HG02678 (cell line): ENCODE measurements around the gene EDC4.

ENCODE experiments used
- ATAC-seq: cut with Tn5 transposase; IDR thresholded peaks from one replicate; pipeline ENCODE4 v1.9.1; 2021; ENCODE audit warnings: mild to moderate bottlenecking, moderate library complexity; ENCODE audit not compliant: unreplicated experiment

The EDC4 gene

DNA sequence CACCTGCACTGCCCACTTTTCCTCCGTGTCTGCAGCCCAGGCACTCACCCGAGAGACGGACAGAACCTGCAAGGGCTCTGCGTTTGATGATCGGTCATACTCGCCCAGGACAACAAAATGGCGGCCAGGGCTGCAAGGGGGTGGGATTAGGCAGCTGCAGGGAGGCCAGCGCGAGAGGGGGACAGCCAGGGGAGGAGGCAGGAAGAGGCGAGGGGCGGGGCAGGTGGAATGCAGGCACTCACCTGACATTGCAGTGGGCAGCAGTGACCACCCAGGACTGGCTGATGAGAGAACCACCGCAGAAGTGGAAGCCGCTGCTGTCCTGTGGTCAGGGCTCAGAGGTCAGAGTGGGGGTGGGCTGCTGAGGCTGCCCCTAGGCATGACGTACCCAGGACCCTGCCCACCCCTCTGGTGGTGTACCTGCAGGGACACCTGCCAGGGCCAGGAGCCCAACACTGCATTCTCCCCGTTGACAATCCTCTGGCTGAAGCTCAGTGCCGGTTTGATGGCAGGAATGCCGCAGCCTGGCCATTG lies 57.9 kb downstream of the EDC4 start:
- no peak for ATAC-seq
